ENCODE measurements around the gene VEGFB. TPM values are rescaled to one million over a fixed set of nuclear protein-coding genes. Genes with fewer than 3 reads are reported as not detected.

The VEGFB gene
- total and polyA plus RNA-seq, 2 of the 8 experiments (the other 6 are each of a cell fraction or from before 2014, with no cell fraction given): 9.3 to 49.6 TPM

- Histone ChIP-seq H3K4me1 (replicated peaks in 1 of 4; ENCODE audit: control insufficient read depth in 3 of 4, insufficient read depth in 4 of 4, low read length in 3 of 4) (no peaks in the 10 kb centered on the region; a peak in 3 of 7 replicates), H3K27me3 (replicated peaks in 1 of 4; ENCODE audit: control insufficient read depth in 3 of 4, extremely low read depth in 1 of 4, insufficient read depth in 3 of 4, low read length in 3 of 4) (no peaks in the 10 kb centered on the region), H4K8ac (ENCODE audit: extremely low read depth, insufficient read depth, low read length) (no peak overlapping the region), H3K23me2 (ENCODE audit: low read depth, low read length) (no peaks in the 10 kb centered on the region), H2BK20ac (ENCODE audit: low read length) (no peak overlapping the region), H3K18ac (ENCODE audit: extremely low read depth, low read length) (no peak overlapping the region), H2AFZ (ENCODE audit: low read length) (no peak overlapping the region), H2BK15ac (ENCODE audit: low read length) (no peak overlapping the region), H3K79me1 (ENCODE audit: low read depth, low read length) (no peaks in the 10 kb centered on the region), H3K4ac (replicated peaks; ENCODE audit: insufficient read length, low read depth, low read length) (no peak overlapping the region), H2BK12ac (ENCODE audit: low read depth, low read length) (no peak overlapping the region), H2BK5ac (ENCODE audit: low read depth, low read length) (no peak overlapping the region), H3K14ac (ENCODE audit: insufficient read length) (no peak overlapping the region), H3K23ac (ENCODE audit: insufficient read length) (no peak overlapping the region), H4K5ac (ENCODE audit: insufficient read length, low read depth, low read length) (no peak overlapping the region), H3K9ac (replicated peaks in 1 of 4; ENCODE audit: extremely low read depth in 1 of 4, low read depth in 3 of 4, low read length in 3 of 4) (no peak overlapping the region), H3K4me2 (ENCODE audit: insufficient read depth in 1 of 2, low read depth in 2 of 2, low read length in 2 of 2) (no peak overlapping the region), H3K27ac (ENCODE audit: low read depth, low read length) (no peak overlapping the region), H2BK120ac (replicated peaks; ENCODE audit: low read depth, low read length) (no peak overlapping the region), H4K91ac (replicated peaks; ENCODE audit: insufficient read length, low read length) (no peak overlapping the region), H3K9me3 (ENCODE audit: insufficient read depth in 2 of 2, low read depth in 1 of 2, low read length in 1 of 2) (no peaks in the 10 kb centered on the region), H3K36me3 (ENCODE audit: control insufficient read depth in 2 of 4, insufficient read depth in 4 of 4, low read length in 3 of 4) (peaks cover 21 to 86% (median 43%) of the 10 kb centered on the region in 4 experiments), H2AK5ac (ENCODE audit: low read depth, low read length) (no peak overlapping the region), H3K79me2 (ENCODE audit: control insufficient read depth in 1 of 2, insufficient read depth in 2 of 2, low read length in 2 of 2) (no peaks in the 10 kb centered on the region), H4K20me1 (replicated peaks in 1 of 2; ENCODE audit: control insufficient read depth in 1 of 2, insufficient read depth in 2 of 2, low read length in 2 of 2) (peaks cover 8 to 24% of the 10 kb centered on the region in 2 experiments), H3K4me3 (ENCODE audit: extremely low read depth in 1 of 4, insufficient read depth in 2 of 4, low read depth in 3 of 4, low read length in 4 of 4) (no peak overlapping the region), H3K56ac (replicated peaks; ENCODE audit: insufficient read length, low read depth, low read length) (no peak overlapping the region)
- DNase-seq (ENCODE audit: low read depth in 1 of 2, low spot score in 2 of 2) (no peak), FAIRE-seq (no peak)
- ChIA-PET CTCF (ENCODE audit: partially characterized antibody) (interaction anchor here (0.6 to 2.5 kb wide), 3 partner anchors 9 to 55 kb away, joined by 3 to 10 read pairs (median 4); partner anchors contain the start of gene PLCB3), POLR2A (ENCODE audit: partially characterized antibody) (interaction anchor here (1.0 to 7.1 kb wide), 5 partner anchors 7 to 17 kb away, joined by 3 to 101 read pairs (median 4); partner anchors contain the start of gene PPP1R14B)
- WGBS, 2 experiments (ENCODE audit: extremely low coverage in 1 of 2, insufficient coverage in 1 of 2, insufficient read length in 1 of 2, insufficient replicate concordance in 2 of 2, low coverage in 1 of 2, low lambda C conversion rate in 2 of 2, missing lambda C conversion rate in 1 of 2): 90% methylated on average over 4 of the region's 4 CpGs; no CpG with 5 or more reads in 1 of the 2 experiments
- TF ChIP-seq, protein P1, sequence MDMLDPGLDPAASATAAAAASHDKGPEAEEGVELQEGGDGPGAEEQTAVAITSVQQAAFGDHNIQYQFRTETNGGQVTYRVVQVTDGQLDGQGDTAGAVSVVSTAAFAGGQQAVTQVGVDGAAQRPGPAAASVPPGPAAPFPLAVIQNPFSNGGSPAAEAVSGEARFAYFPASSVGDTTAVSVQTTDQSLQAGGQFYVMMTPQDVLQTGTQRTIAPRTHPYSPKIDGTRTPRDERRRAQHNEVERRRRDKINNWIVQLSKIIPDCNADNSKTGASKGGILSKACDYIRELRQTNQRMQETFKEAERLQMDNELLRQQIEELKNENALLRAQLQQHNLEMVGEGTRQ (IDR thresholded peaks at IDR 0.05; ENCODE audit: low read length): no peak
- no peak for TF ChIP-seq HDAC6 (IDR thresholded peaks at IDR 0.05; ENCODE audit: low read depth, low read length)
- no peak for TF ChIP-seq FOSL1 (IDR thresholded peaks at IDR 0.05; ENCODE audit: insufficient read depth, low read depth, low read length)
- TF ChIP-seq ASH2L (IDR thresholded peaks at IDR 0.05; ENCODE audit: low read length): no peak
- TF ChIP-seq NANOG (IDR thresholded peaks at IDR 0.05; ENCODE audit: insufficient read depth, low read depth, low read length, poor library complexity, severe bottlenecking): no peak
- TF ChIP-seq JUN (IDR thresholded peaks at IDR 0.05; ENCODE audit: low read depth, low read length): no peak
- TF ChIP-seq EZH2 (IDR thresholded peaks at IDR 0.05; ENCODE audit: low read depth, low read length, severe bottlenecking): no peak
- TF ChIP-seq TAF1 (IDR thresholded peaks at IDR 0.05; ENCODE audit: low read depth, low read length): no peak
- no peak for TF ChIP-seq SIRT6 (IDR thresholded peaks at IDR 0.05; ENCODE audit: low read length)
- no peak for TF ChIP-seq EP300 (IDR thresholded peaks at IDR 0.05; ENCODE audit: borderline replicate concordance in 1 of 2, low read depth in 2 of 2, low read length in 2 of 2)
- no peak for TF ChIP-seq POLR2AphosphoS5 (IDR thresholded peaks at IDR 0.05; ENCODE audit: low read depth, low read length)
- TF ChIP-seq SRF (IDR thresholded peaks at IDR 0.05; ENCODE audit: low read depth, low read length): no peak
- no peak for TF ChIP-seq BRCA1 (IDR thresholded peaks at IDR 0.05; ENCODE audit: low read depth, low read length)
These were observed 25.2 kb downstream of the VEGFB start for GRCh38 chr11:64259533-64260067.

All from H1 (cell line).